Activated T-helper 2 cell treated with anti-CD3 and anti-CD28 coated beads, Interferon-gamma antibody, Interleukin-2, Interleukin-4, amounts not matched to agents 10 μg/mL and 5 μg/mL and 100 μg/mL, durations not matched to agents 14 hours and 24 hours and 36 hours (primary cell): ENCODE results near the gene MAP3K7CL. TPM values are rescaled to one million over a fixed set of nuclear protein-coding genes. Genes with fewer than 3 reads are reported as not detected.
"Not testable (repeated sequence)": the region's sequence is repeated elsewhere in the genome, so short reads cannot be mapped to it uniquely, and the experiment has no call there.

Source experiments
- DNase-seq: peaks from one replicate; pipeline ENCODE4 v3.0.0; 2021; ENCODE audit warnings: low spot score
- H3K27ac Mint-ChIP-seq: one replicate; pipeline ENCODE4 v1.8.0; 2021; ENCODE audit warnings: mixed read lengths
- H3K27me3 Mint-ChIP-seq: one replicate; pipeline ENCODE4 v1.8.0; 2021; ENCODE audit warnings: low read depth, mixed read lengths
- H3K36me3 Mint-ChIP-seq: one replicate; pipeline ENCODE4 v1.8.0; 2021; ENCODE audit warnings: low read depth, mixed read lengths
- H3K4me1 Mint-ChIP-seq: one replicate; pipeline ENCODE4 v1.8.0; 2021; ENCODE audit warnings: low read depth, mixed read lengths
- H3K4me3 Mint-ChIP-seq: one replicate; pipeline ENCODE4 v1.8.0; 2021; ENCODE audit warnings: low read depth, mild to moderate bottlenecking, moderate library complexity, mixed read lengths
- H3K9me3 Mint-ChIP-seq: one replicate; pipeline ENCODE4 v1.8.0; 2021; ENCODE audit warnings: mixed read lengths
- intact Hi-C: fragments of 100-400 bp; cut with micrococcal nuclease; formaldehyde crosslinking; loops from one replicate; pipeline ENCODE4 v1.15.1; 2023
- total RNA-seq: library from RNA; stranded (reverse); gene quantifications from 2 replicates; pipeline ENCODE4 v1.2.3, GENCODE V29; 2022

The MAP3K7CL gene
- total RNA-seq, 1 donor from 2014 or later: 3.3 TPM

DNA sequence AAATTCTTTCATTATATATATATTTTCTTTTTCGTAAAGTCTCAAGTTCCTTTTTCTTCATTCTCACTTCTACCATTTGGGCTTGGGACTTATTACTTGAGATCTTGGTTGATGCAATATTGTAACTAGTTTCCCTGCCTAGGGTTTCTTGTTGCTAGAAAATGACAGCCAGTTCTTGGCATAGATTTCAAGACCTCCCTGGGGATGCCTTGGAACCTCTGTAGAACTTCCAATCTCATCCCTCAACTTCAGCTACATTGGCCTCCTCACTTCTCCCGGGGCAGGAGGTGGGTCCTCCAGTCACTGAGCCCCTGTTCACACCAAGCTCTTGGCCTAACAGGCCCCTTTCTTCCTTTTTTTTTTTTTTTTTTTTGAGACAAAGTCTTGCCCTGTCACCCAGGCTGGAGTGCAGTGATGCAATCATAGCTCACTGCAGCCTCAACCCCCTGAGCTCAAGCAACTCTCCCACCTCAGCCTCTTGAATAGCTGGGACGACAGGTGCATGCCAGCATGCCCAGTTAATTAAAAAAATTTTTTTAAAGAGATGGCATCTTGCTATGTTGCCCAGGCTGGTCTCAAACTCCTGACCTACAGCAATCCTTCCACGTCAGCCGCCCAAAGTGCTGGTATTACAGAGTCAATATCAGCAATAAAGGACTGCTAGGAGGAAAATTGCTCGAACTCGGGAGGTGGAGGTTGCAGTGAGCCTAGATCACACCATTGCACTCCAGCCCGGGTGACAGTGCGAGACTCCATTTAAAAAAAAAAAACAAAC, 33.1 kb downstream of the MAP3K7CL start:
- Mint-ChIP-seq H3K27me3 (peaks cover 7% of the 10 kb centered on the region), H3K9me3 (no peaks in the 10 kb centered on the region), H3K4me1 (peaks cover 3% of the 10 kb centered on the region), H3K27ac (no peak overlapping the region), H3K4me3 (no peak overlapping the region), H3K36me3 (no peaks in the 10 kb centered on the region)
- DNase-seq: no peak
- intact Hi-C loops: loop anchor here (1.0 to 5.0 kb wide), 2 partner anchors 71 to 209 kb away; no protein-coding TSS in a partner anchor

DNA sequence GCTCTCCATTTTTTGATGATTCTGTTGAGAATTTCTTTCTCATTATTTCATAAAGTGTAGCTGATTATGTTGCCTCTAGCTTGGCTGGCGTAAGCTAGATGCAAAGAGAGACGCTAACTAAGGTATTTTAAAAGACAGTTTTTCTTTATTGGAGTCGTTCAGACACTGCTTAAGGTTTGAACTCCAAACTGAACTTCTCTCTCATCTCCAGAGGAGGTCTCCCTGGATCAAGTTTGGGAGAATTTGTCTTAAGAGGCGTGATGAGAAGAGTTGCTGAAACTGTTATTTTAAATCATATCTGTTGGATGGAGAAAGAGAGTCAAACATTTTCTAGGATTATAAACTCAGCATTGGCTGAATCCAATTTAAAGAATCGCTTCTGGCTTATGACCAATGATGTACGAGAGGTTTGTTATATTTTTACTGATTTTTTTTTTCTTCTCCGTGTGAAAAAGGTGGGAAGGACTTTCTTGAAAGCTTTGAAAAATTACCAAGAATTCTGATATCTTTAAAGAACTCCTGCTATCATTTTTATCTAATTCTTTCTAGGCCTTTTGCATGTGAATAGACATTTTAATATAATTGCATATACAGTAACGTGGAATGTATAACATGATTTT, 34.0 kb downstream of the MAP3K7CL start:
- no peak overlapping the region for H3K27ac Mint-ChIP-seq
- no peak for DNase-seq
- H3K4me1 Mint-ChIP-seq: peaks cover 3% of the 10 kb centered on the region
- H3K36me3 Mint-ChIP-seq: no peaks in the 10 kb centered on the region
- intact Hi-C loops: loop anchor here (1.0 to 5.0 kb wide), 2 partner anchors 72 to 208 kb away; no protein-coding TSS in a partner anchor
- H3K9me3 Mint-ChIP-seq: no peaks in the 10 kb centered on the region
- no peak overlapping the region for H3K4me3 Mint-ChIP-seq
- peaks cover 7% of the 10 kb centered on the region for H3K27me3 Mint-ChIP-seq

DNA sequence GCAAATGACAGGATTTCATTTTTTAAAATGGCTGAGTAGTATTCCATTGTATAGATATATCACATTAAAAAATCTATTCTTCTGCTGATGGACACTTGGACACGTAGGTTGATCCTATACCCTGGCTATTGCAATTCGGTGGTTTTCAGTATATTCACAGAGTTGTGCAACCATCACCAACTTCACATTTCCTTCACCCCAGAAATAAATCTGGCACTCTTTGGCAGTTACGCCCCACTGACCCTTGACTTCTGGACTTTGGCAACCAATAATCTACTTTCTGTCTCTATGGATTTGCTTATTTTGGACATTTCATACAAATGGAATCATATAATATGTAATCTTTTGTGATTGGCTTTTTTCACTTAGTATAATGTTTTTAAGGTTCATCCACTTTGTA, 35.9 kb downstream of the MAP3K7CL start:
- Mint-ChIP-seq H3K27ac (no peak overlapping the region), H3K36me3 (peaks cover 7% of the 10 kb centered on the region), H3K4me3 (no peak overlapping the region), H3K9me3 (no peaks in the 10 kb centered on the region), H3K27me3 (peaks cover 7% of the 10 kb centered on the region), H3K4me1 (peaks cover 9% of the 10 kb centered on the region)
- intact Hi-C loops: no loop called here
- no peak for DNase-seq

DNA sequence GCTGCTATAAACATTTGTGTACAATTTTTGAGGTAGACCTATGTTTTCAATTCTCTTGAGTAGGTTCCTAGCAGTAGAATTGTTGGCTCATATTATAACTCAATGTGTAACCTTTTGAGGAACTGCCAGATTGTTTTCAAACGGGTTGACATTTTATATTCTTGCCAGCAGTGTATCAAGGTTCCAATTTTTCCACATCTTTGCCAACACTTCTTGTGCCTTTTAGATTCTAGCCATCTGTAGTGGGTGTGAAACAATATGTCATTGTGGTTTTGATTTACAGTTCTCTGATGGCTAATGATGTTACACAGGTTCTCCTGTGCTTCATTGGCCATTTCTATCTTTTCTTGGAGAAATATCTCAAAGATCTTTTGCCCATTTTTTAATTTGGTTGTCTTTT, 36.4 kb downstream of the MAP3K7CL start:
- Mint-ChIP-seq H3K9me3 (no peaks in the 10 kb centered on the region), H3K4me3 (no peak overlapping the region), H3K36me3 (peaks cover 7% of the 10 kb centered on the region), H3K27me3 (peaks cover 7% of the 10 kb centered on the region), H3K27ac (no peak overlapping the region), H3K4me1 (peaks cover 9% of the 10 kb centered on the region)
- intact Hi-C loops: no loop called here
- no peak for DNase-seq

DNA sequence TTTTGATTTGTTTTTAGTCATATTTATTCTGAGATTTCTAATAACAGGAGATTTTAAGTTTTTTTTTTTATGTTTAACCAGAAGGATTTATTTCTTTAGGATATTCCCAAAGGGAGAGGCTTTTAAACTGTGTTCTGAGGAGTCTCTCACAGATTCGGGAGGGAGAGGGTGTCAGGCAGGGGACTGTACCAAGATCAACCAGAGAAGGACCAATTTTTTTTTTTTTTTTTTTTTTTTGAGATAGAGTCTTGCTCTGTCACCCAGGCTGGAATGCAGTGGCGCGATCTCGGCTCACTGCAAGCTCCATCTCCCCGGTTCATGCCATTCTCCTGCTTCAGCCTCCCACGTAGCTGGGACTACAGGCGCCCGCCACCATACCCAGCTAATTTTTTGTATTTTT, 37.0 kb downstream of the MAP3K7CL start:
- H3K36me3 Mint-ChIP-seq, H3K4me3 Mint-ChIP-seq, intact Hi-C loops, H3K27ac Mint-ChIP-seq, DNase-seq, H3K4me1 Mint-ChIP-seq, H3K9me3 Mint-ChIP-seq, H3K27me3 Mint-ChIP-seq: not testable (repeated sequence)

DNA sequence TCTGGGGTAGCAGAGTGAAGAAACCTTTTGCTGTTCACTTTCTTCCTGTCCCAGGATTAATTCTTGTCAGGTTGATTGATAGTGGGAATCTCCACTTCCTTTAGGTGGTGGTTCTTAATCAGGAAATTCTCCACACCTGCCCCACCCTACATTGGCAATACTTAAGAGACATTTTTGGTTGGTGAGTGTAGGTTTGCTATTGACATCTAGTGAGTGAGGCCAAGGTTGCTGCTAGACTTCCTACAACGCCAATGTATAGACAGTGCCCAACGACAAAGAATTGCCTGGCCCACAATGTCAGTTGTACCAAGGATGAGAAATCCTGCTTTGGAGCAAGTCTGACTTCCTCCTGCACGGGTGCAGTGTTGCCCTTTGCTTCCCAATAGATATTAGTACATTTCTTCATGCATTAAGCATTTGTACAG, 38.5 kb downstream of the MAP3K7CL start:
- peaks cover 9% of the 10 kb centered on the region for H3K4me1 Mint-ChIP-seq

DNA sequence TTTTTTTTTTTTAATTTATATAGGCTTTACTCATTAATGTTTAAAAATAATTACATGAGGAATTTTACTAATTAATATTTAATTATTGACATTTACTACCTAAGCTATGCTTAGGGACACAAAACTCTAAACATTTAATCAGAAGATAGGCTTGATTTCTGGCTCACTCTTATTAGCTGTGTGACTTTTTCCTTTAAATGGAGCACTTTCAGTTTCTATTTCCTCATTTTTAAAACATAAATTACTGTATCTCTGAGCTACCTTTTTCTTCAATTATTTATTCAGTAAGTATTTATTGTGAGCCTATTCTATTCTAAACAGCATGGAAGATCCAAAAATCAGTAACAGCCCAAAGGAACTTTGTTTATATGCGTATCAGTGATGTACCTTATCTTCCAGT, 40.5 kb downstream of the MAP3K7CL start:
- H3K27me3 Mint-ChIP-seq: peaks cover 6% of the 10 kb centered on the region
- DNase-seq: no peak
- no peak overlapping the region for H3K4me3 Mint-ChIP-seq
- H3K4me1 Mint-ChIP-seq: peaks cover 9% of the 10 kb centered on the region
- no peaks in the 10 kb centered on the region for H3K9me3 Mint-ChIP-seq
- H3K36me3 Mint-ChIP-seq: peaks cover 7% of the 10 kb centered on the region
- no peak overlapping the region for H3K27ac Mint-ChIP-seq
- intact Hi-C loops: no loop called here

More for the DNA sequence above, 38.5 kb downstream of the MAP3K7CL start:
- Mint-ChIP-seq H3K27ac (no peak overlapping the region), H3K9me3 (no peaks in the 10 kb centered on the region), H3K4me3 (no peak overlapping the region), H3K27me3 (peaks cover 7% of the 10 kb centered on the region), H3K36me3 (peaks cover 7% of the 10 kb centered on the region)
- intact Hi-C loops: no loop called here
- DNase-seq: no peak

DNA sequence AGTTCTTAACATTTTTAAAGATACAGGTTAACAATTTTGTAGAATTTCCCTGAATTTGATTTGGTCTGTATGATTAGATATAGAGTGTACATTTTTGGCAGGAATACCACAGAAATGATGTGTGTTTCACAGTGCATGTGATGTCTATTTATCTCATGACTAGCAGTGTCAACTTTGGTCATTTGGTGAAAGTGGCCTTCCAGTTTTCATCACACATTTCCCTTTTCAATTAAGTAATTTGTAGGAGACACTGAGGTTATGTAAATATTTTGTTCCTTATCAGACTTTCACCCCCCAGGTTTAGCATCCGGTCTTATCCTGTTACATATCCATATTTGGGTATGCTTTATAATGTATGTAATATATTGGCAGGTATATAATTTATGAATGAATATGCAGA, 41.8 kb downstream of the MAP3K7CL start:
- Mint-ChIP-seq H3K9me3 (no peaks in the 10 kb centered on the region), H3K27me3 (peaks cover 2% of the 10 kb centered on the region), H3K27ac (no peak overlapping the region), H3K4me1 (peaks cover 6% of the 10 kb centered on the region), H3K36me3 (peaks cover 7% of the 10 kb centered on the region), H3K4me3 (no peak overlapping the region)
- intact Hi-C loops: no loop called here
- DNase-seq: no peak

DNA sequence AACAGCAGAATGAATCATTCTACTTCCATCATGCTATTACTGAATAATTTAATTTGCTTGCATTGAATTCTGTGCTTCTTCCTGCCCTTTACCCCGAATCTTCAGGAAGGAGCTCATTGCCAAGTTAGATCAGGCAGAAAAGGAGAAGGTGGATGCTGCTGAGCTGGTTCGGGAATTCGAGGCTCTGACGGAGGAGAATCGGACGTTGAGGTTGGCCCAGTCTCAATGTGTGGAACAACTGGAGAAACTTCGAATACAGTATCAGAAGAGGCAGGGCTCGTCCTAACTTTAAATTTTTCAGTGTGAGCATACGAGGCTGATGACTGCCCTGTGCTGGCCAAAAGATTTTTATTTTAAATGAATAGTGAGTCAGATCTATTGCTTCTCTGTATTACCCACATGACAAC, 44.2 kb downstream of the MAP3K7CL start:
- no peak for DNase-seq
- Mint-ChIP-seq H3K4me3 (no peak overlapping the region), H3K9me3 (no peaks in the 10 kb centered on the region), H3K4me1 (peaks cover 12% of the 10 kb centered on the region), H3K27me3 (no peaks in the 10 kb centered on the region), H3K27ac (no peak overlapping the region), H3K36me3 (peaks cover 7% of the 10 kb centered on the region)
- intact Hi-C loops: no loop called here

DNA sequence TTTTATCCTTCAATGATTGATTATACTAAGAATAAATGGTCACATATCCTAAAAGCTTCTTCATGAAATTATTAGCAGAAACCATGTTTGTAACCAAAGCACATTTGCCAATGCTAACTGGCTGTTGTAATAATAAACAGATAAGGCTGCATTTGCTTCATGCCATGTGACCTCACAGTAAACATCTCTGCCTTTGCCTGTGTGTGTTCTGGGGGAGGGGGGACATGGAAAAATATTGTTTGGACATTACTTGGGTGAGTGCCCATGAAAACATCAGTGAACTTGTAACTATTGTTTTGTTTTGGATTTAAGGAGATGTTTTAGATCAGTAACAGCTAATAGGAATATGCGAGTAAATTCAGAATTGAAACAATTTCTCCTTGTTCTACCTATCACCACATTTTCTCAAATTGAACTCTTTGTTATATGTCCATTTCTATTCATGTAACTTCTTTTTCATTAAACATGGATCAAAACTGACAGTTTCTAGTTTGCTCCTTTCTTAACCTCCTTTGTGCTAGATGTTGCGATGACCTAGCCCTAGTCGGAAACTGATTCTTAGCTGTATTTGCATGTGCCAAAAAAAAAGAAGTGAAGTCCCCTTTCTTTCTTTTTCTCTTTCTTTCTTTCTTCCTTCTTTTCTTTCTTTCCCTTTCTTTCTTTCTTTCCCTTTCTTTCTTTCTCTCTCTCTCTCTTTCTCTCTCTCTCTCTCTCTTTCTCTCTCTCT, 45.1 kb downstream of the MAP3K7CL start:
- intact Hi-C loops: no loop called here
- Mint-ChIP-seq H3K9me3 (no peaks in the 10 kb centered on the region), H3K4me3 (no peak overlapping the region), H3K4me1 (peaks cover 8% of the 10 kb centered on the region), H3K27ac (no peak overlapping the region), H3K27me3 (no peaks in the 10 kb centered on the region), H3K36me3 (peaks cover 3% of the 10 kb centered on the region)
- no peak for DNase-seq

DNA sequence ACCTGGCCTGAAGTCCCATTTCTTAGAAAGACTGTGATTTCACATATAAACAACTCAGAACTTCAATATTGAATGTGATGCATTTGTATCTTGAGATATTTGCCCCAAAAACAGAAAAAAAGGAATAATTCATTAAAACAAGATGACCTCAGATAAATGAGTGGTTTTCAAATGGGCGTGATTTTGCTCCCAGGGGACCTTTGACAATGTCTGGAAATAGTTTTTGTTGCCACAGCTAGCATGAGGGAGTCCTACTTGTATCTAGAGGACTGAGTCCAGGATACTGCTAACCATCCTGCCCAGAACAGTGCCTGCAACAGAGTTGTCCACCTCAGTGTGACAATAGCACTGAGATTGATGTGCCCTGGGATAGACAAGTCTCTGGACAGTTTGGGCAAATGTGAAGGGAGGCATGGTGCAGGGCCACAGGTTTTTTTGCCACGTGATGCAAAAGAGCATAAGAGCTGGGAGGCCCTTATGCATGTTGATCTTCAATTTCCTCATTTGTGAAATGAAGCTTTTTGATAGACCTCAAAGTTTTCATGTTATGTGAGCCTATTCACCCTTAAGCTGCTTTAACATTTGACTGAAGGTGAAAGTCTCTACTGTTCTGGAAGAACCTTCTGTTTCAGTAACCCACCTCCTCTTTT, 46.2 kb downstream of the MAP3K7CL start:
- no peak overlapping the region for H3K27ac Mint-ChIP-seq
- no peaks in the 10 kb centered on the region for H3K27me3 Mint-ChIP-seq
- H3K4me1 Mint-ChIP-seq: peaks cover 7% of the 10 kb centered on the region
- no peaks in the 10 kb centered on the region for H3K9me3 Mint-ChIP-seq
- H3K4me3 Mint-ChIP-seq: no peak overlapping the region
- no peaks in the 10 kb centered on the region for H3K36me3 Mint-ChIP-seq
- intact Hi-C loops: no loop called here
- DNase-seq: no peak

DNA sequence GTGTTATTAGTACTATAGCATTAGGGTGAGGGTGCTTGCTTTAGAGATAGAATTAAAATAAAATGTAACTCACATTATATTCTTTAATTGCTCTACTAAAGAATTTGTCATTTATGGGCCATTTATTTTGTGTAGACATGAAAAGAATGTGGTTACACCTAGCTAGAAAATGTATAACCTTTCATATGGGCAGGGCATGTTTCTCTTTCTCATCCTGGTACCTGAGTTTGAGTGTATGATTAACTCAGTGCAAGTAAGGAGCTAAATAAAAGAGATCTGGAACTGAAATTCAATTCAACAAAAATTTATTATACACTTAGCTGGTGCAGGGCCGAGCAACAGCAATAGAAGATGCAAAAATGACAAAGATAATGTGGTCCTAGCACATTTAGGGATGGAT, 47.4 kb downstream of the MAP3K7CL start:
- H3K27ac Mint-ChIP-seq: no peak overlapping the region
- no peaks in the 10 kb centered on the region for H3K9me3 Mint-ChIP-seq
- no peaks in the 10 kb centered on the region for H3K27me3 Mint-ChIP-seq
- no peaks in the 10 kb centered on the region for H3K36me3 Mint-ChIP-seq
- H3K4me1 Mint-ChIP-seq: peaks cover 19% of the 10 kb centered on the region
- no peak overlapping the region for H3K4me3 Mint-ChIP-seq
- DNase-seq: no peak
- intact Hi-C loops: no loop called here
